Upper lobe of left lung (tissue), 6 donors: ENCODE data around the gene BRD7. TPM values are rescaled to one million over a fixed set of nuclear protein-coding genes. Genes with fewer than 3 reads are reported as not detected.

Experiments
- ATAC-seq, 2 donors: fragments of 200-7000 bp; cut with Tn5 transposase; one replicate each; pipeline ENCODE4 v1.9.1; 2022; ENCODE audit warnings: mild to moderate bottlenecking in 2 of 2, moderate library complexity in 2 of 2; ENCODE audit not compliant: low FRiP score in 2 of 2
- DNase-seq, 2 donors: peaks; one replicate each; pipeline ENCODE4 v3.0.0-alpha.2; 2019 to 2020
- H3K27ac ChIP-seq, 4 donors: fragments of 200-600 bp; sonication (generic); one replicate each; pipeline ENCODE4 v1.5.1; 2016 to 2019
- H3K27me3 ChIP-seq, 4 donors: fragments of 200-600 bp; sonication (generic); one replicate each; pipeline ENCODE4 v1.5.1; 2017 to 2019
- H3K36me3 ChIP-seq, 4 donors: fragments of 200-600 bp; sonication (generic); one replicate each; pipeline ENCODE4 v1.5.1; 2016 to 2019
- H3K4me1 ChIP-seq, 4 donors: fragments of 200-600 bp; sonication (generic); one replicate each; pipeline ENCODE4 v1.5.1; 2018 to 2019
- H3K4me3 ChIP-seq, 4 donors: fragments of 200-600 bp; sonication (generic); one replicate each; pipeline ENCODE4 v1.5.1; 2017 to 2019; ENCODE audit warnings: mild to moderate bottlenecking in 2 of 4, moderate library complexity in 1 of 4
- H3K9me3 ChIP-seq, 4 donors: fragments of 200-600 bp; sonication (generic); one replicate each; pipeline ENCODE4 v1.5.1; 2018 to 2019
- CTCF ChIP-seq, 6 experiments: fragments of 450-650 bp in 4 of 6; fragments of 200-600 bp in 2 of 6; sonication (generic) in 2 of 6; IDR thresholded peaks; one replicate each; pipeline ENCODE4 v1.5.1; 2016 to 2019; ENCODE audit warnings: antibody characterized with exemption in 6 of 6
- EP300 ChIP-seq, 4 donors: sonication (generic); formaldehyde crosslinking; IDR thresholded peaks; one replicate each; pipeline ENCODE4 v1.5.1; 2017; ENCODE audit warnings: antibody characterized with exemption in 4 of 4, control low read depth in 2 of 4
- POLR2A ChIP-seq, 4 donors: fragments of 450-650 bp; IDR thresholded peaks; one replicate each; pipeline ENCODE4 v1.5.1; 2016 to 2017; ENCODE audit warnings: antibody characterized with exemption in 4 of 4, mild to moderate bottlenecking in 2 of 4
- POLR2AphosphoS5 ChIP-seq, 2 donors: sonication (generic); formaldehyde crosslinking; IDR thresholded peaks; one replicate each; pipeline ENCODE4 v1.5.1; 2017; ENCODE audit warnings: antibody characterized with exemption in 2 of 2
- WGBS, 2 donors: methylation state at CpG; one replicate each; pipeline ENCODE4 v1.1.5; 2017 to 2018; 5-methylcytosine and 5-hydroxymethylcytosine counted together
- total RNA-seq, 6 donors: library from RNA; depleted of rRNA in 4 of 6; stranded (reverse); fragments of >200 nt in 4 of 6; gene quantifications; one replicate each; pipeline versions ENCODE4 v1.1.0 to v1.2.1, GENCODE V29; 2016 to 2021
- donor health status: DM: no; HTN: no; CAD: no; lungs with moderate emphysema.
- donor health status: DM: no; HTN: yes; CAD: no; lungs with severe emphysema.

The BRD7 gene
- total RNA-seq, 6 donors from 2014 or later = 41.5 to 68.2 (median 53.4) TPM

- no peak for TF ChIP-seq CTCF (IDR thresholded peaks at IDR 0.05)
- no peak for TF ChIP-seq POLR2A (IDR thresholded peaks at IDR 0.05)
- no peak for TF ChIP-seq EP300 (IDR thresholded peaks at IDR 0.05)
- TF ChIP-seq POLR2AphosphoS5 (IDR thresholded peaks at IDR 0.05) = no peak
- no peak overlapping the region for H3K27ac ChIP-seq
- peaks cover 19 to 29% (median 25%) of the 10 kb centered on the region in 4 donors for H3K4me1 ChIP-seq
- H3K4me3 ChIP-seq = no peak overlapping the region
- H3K9me3 ChIP-seq = no peaks in the 10 kb centered on the region
- WGBS, 2 donors = 88 to 90% methylated on average over 17 of the region's 17 CpGs
- DNase-seq (peak in 1 of 2 donors; percentile 63), ATAC-seq (no peak)
- H3K36me3 ChIP-seq = peaks cover 0 to 36% (median 17%) of the 10 kb centered on the region in 4 donors
- H3K27me3 ChIP-seq = no peaks in the 10 kb centered on the region
Measured at GRCh38 chr16:50288026-50288425, 80.8 kb downstream of the BRD7 start.

GRCh38 chr16:50286681-50287080 lies 82.1 kb downstream of the BRD7 start:
- Histone ChIP-seq H3K4me3 (no peak overlapping the region), H3K9me3 (no peaks in the 10 kb centered on the region), H3K36me3 (peaks cover 0 to 23% (median 8%) of the 10 kb centered on the region in 4 donors), H3K4me1 (peaks cover 30 to 42% (median 39%) of the 10 kb centered on the region in 4 donors), H3K27ac (no peak overlapping the region), H3K27me3 (no peaks in the 10 kb centered on the region)
- whole genome bisulfite sequencing, 2 donors = 96 to 97% methylated on average over 3 of the region's 3 CpGs
- DNase-seq (no peak), ATAC-seq (no peak)
- no peak for TF ChIP-seq EP300 (IDR thresholded peaks at IDR 0.05)
- no peak for TF ChIP-seq POLR2AphosphoS5 (IDR thresholded peaks at IDR 0.05)
- TF ChIP-seq POLR2A (IDR thresholded peaks at IDR 0.05) = no peak
- no peak for TF ChIP-seq CTCF (IDR thresholded peaks at IDR 0.05)

GRCh38 chr16:50285406-50286003 lies 83.3 kb downstream of the BRD7 start:
- Histone ChIP-seq H3K9me3 (no peaks in the 10 kb centered on the region), H3K4me3 (no peak overlapping the region), H3K36me3 (peaks cover 0 to 13% (median 4%) of the 10 kb centered on the region in 4 donors), H3K27ac (no peak overlapping the region), H3K27me3 (no peaks in the 10 kb centered on the region), H3K4me1 (peaks cover 41 to 54% (median 50%) of the 10 kb centered on the region in 4 donors)
- ATAC-seq (no peak), DNase-seq (no peak)
- 94 to 97% methylated on average over 3 to 5 of the region's 5 CpGs for WGBS, 2 donors
- no peak for TF ChIP-seq POLR2A (IDR thresholded peaks at IDR 0.05)
- TF ChIP-seq CTCF (IDR thresholded peaks at IDR 0.05) = no peak
- TF ChIP-seq EP300 (IDR thresholded peaks at IDR 0.05) = no peak
- TF ChIP-seq POLR2AphosphoS5 (IDR thresholded peaks at IDR 0.05) = no peak

GRCh38 chr16:50284131-50284911 lies 84.5 kb downstream of the BRD7 start:
- peak overlapping the region in 2 of 4 donors; percentile 79 to 86 for H3K27ac ChIP-seq
- TF ChIP-seq POLR2A (IDR thresholded peaks at IDR 0.05) = no peak
- peak in 1 of 2 donors; percentile 12 for TF ChIP-seq POLR2AphosphoS5 (IDR thresholded peaks at IDR 0.05)
- H3K4me3 ChIP-seq = no peak overlapping the region
- 50 to 69% methylated on average over 4 to 11 of the region's 14 CpGs for whole genome bisulfite sequencing, 2 donors
- peak in 1 of 2 donors; percentile 85 for DNase-seq
- peaks cover 0 to 5% (median 0%) of the 10 kb centered on the region in 4 donors for H3K36me3 ChIP-seq
- peaks cover 41 to 64% (median 57%) of the 10 kb centered on the region in 4 donors for H3K4me1 ChIP-seq
- peak; percentile 38 to 62 for ATAC-seq
- H3K9me3 ChIP-seq = no peaks in the 10 kb centered on the region
- no peaks in the 10 kb centered on the region for H3K27me3 ChIP-seq

GRCh38 chr16:50282955-50283631 lies 85.7 kb downstream of the BRD7 start:
- no peak for ATAC-seq
- peak overlapping the region in 3 of 4 donors; percentile 79 to 86 (median 82) for H3K27ac ChIP-seq
- no peak overlapping the region for H3K4me3 ChIP-seq
- 69 to 80% methylated on average over 4 to 9 of the region's 9 CpGs for WGBS, 2 donors
- peaks cover 0 to 3% (median 0%) of the 10 kb centered on the region in 4 donors for H3K36me3 ChIP-seq
- no peaks in the 10 kb centered on the region for H3K9me3 ChIP-seq
- no peak for TF ChIP-seq EP300 (IDR thresholded peaks at IDR 0.05)
- TF ChIP-seq CTCF (IDR thresholded peaks at IDR 0.05) = no peak
- no peak for TF ChIP-seq POLR2A (IDR thresholded peaks at IDR 0.05)
- H3K4me1 ChIP-seq = peaks cover 41 to 73% (median 66%) of the 10 kb centered on the region in 4 donors
- DNase-seq = no peak
- H3K27me3 ChIP-seq = no peaks in the 10 kb centered on the region
